Neural progenitor cell (in vitro differentiated cells): ENCODE data around the gene TMEM123.

Experiments
- CTCF ChIP-seq: fragments of 200-600 bp; sonication (generic); IDR thresholded peaks from 2 replicates; pipeline ENCODE4 v1.5.1; 2017; ENCODE audit warnings: antibody characterized with exemption, mild to moderate bottlenecking
- EZH2 ChIP-seq: fragments of 200-600 bp; sonication (generic); IDR thresholded peaks from 2 replicates; pipeline ENCODE4 v1.6.1; 2017; ENCODE audit warnings: antibody characterized with exemption, mild to moderate bottlenecking, moderate library complexity
- EZH2phosphoT487 ChIP-seq: fragments of 200-600 bp; sonication (generic); IDR thresholded peaks from 2 replicates; pipeline ENCODE4 v1.6.1; 2017; ENCODE audit warnings: antibody characterized with exemption

- TF ChIP-seq CTCF (no peak), EZH2 (no peak), EZH2phosphoT487 (no peak)
Measured at GRCh38 chr11:102377891-102378290, 74.7 kb downstream of the TMEM123 start.
